Ovary (tissue), 3 donors: Measurements from ENCODE around the gene TLE2.

ENCODE experiments used
- CTCF ChIP-seq, 3 donors: fragments of 450-650 bp in 2 of 3; fragments of 200-600 bp in 1 of 3; IDR thresholded peaks; one replicate each; pipeline versions ENCODE4 v1.5.1 to v1.8.0; 2016 to 2022; ENCODE audit warnings: antibody characterized with exemption in 3 of 3, mild to moderate bottlenecking in 1 of 3
- POLR2A ChIP-seq: fragments of 450-650 bp; IDR thresholded peaks from one replicate; pipeline ENCODE4 v1.6.1; 2017; ENCODE audit warnings: antibody characterized with exemption, mild to moderate bottlenecking, moderate library complexity
- donor health status: DM: no; HTN: no; CAD: no.

DNA sequence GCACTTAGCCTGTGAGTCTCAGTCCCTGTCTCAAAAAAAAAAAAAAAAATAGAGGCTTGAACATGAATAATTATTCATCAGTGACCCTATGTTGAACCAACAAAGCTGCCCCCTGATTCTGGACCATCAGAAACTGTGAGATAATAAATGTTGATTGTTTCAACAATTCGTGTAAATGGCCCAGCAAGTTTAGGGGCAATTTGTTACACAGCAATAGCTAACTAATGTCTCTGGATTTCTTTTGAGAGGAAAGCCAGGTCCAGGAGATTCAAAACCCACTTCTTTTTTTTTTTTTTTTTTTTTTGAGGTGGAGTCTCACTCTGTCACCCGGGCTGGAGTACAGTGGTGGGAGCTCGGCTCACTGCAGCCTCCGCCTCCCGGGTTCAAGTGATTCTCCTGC, 64.2 kb downstream of the TLE2 start:
- no peak for TF ChIP-seq POLR2A
- TF ChIP-seq CTCF (IDR thresholded peaks at IDR 0.05) = no peak
